Measurements from ENCODE around the gene ADAM19. TPM values are rescaled to one million over a fixed set of nuclear protein-coding genes. Genes with fewer than 3 reads are reported as not detected.

Gene ADAM19
- total and polyA plus RNA-seq, 4 donors: 1.5 to 42.8 (median 20.3) TPM

- H3K9me3 ChIP-seq (ENCODE audit: control insufficient read depth, low read length): no peaks in the 10 kb centered on the region
- intact Hi-C loops (cut with DNase I): loop anchor here in 1 of 2 donors (5.0 kb wide), 1 partner anchor 148 kb away; no protein-coding TSS in a partner anchor
- WGBS, 2 donors: 91 to 94% methylated on average over 3 of the region's 3 CpGs
- no peak overlapping the region for H3K4me3 ChIP-seq (ENCODE audit: low read length in 2 of 2)
- no peak overlapping the region for H3K27ac ChIP-seq (ENCODE audit: low read depth in 1 of 2, low read length in 2 of 2)
- peaks cover 0 to 3% of the 10 kb centered on the region in 2 donors for H3K36me3 ChIP-seq (ENCODE audit: control insufficient read depth in 1 of 2, insufficient read depth in 2 of 2, low read length in 1 of 2)
- no peak for DNase-seq
- H3K27me3 ChIP-seq (ENCODE audit: control insufficient read depth in 1 of 2, insufficient read depth in 2 of 2, low read length in 1 of 2): no peaks in the 10 kb centered on the region
- no peak for ATAC-seq (ENCODE audit: low FRiP score)
- no peaks in the 10 kb centered on the region for H3K4me1 ChIP-seq (ENCODE audit: control insufficient read depth in 1 of 2, insufficient read depth in 2 of 2, low read length in 2 of 2)
Measured at GRCh38 chr5:157475432-157475831, 100.1 kb downstream of the ADAM19 start.

- Histone ChIP-seq H3K27me3 (ENCODE audit: control insufficient read depth in 1 of 2, insufficient read depth in 2 of 2, low read length in 1 of 2) (no peaks in the 10 kb centered on the region), H3K27ac (ENCODE audit: low read depth in 1 of 2, low read length in 2 of 2) (peak overlapping the region in 1 of 2 donors; percentile 18), H3K36me3 (ENCODE audit: control insufficient read depth in 1 of 2, insufficient read depth in 2 of 2, low read length in 1 of 2) (no peaks in the 10 kb centered on the region), H3K4me1 (ENCODE audit: control insufficient read depth in 1 of 2, insufficient read depth in 2 of 2, low read length in 2 of 2) (no peaks in the 10 kb centered on the region), H3K9me3 (ENCODE audit: control insufficient read depth, low read length) (no peaks in the 10 kb centered on the region), H3K4me3 (ENCODE audit: low read length in 2 of 2) (no peak overlapping the region)
- ATAC-seq (ENCODE audit: low FRiP score): no peak
- intact Hi-C loops (cut with DNase I): loop anchor here in 1 of 2 donors (5.0 kb wide), 1 partner anchor 41 kb away; no protein-coding TSS in a partner anchor
- no peak for DNase-seq
- 14 to 20% methylated on average over 7 of the region's 7 CpGs for WGBS, 2 donors
Measured at GRCh38 chr5:157473383-157474320, 101.9 kb downstream of the ADAM19 start.

- Histone ChIP-seq H3K27me3 (ENCODE audit: control insufficient read depth in 1 of 2, insufficient read depth in 2 of 2, low read length in 1 of 2) (no peaks in the 10 kb centered on the region), H3K27ac (ENCODE audit: low read depth in 1 of 2, low read length in 2 of 2) (no peak overlapping the region), H3K4me1 (ENCODE audit: control insufficient read depth in 1 of 2, insufficient read depth in 2 of 2, low read length in 2 of 2) (no peaks in the 10 kb centered on the region), H3K9me3 (ENCODE audit: control insufficient read depth, low read length) (no peaks in the 10 kb centered on the region), H3K36me3 (ENCODE audit: control insufficient read depth in 1 of 2, insufficient read depth in 2 of 2, low read length in 1 of 2) (no peaks in the 10 kb centered on the region), H3K4me3 (ENCODE audit: low read length in 2 of 2) (no peak overlapping the region)
- DNase-seq (no peak), ATAC-seq (ENCODE audit: low FRiP score) (no peak)
- intact Hi-C loops (cut with DNase I): loop anchor here in 1 of 2 donors (5.0 kb wide), 1 partner anchor 39 kb away; no protein-coding TSS in a partner anchor
- WGBS, 2 donors: 100% methylated on average over 1 of the region's 1 CpG
Measured at GRCh38 chr5:157471709-157472108, 103.9 kb downstream of the ADAM19 start.

GRCh38 chr5:157470631-157471030 is 104.9 kb downstream of the ADAM19 start:
- Histone ChIP-seq H3K27me3 (ENCODE audit: control insufficient read depth in 1 of 2, insufficient read depth in 2 of 2, low read length in 1 of 2) (no peaks in the 10 kb centered on the region), H3K27ac (ENCODE audit: low read depth in 1 of 2, low read length in 2 of 2) (no peak overlapping the region), H3K4me1 (ENCODE audit: control insufficient read depth in 1 of 2, insufficient read depth in 2 of 2, low read length in 2 of 2) (no peaks in the 10 kb centered on the region), H3K4me3 (ENCODE audit: low read length in 2 of 2) (no peak overlapping the region), H3K9me3 (ENCODE audit: control insufficient read depth, low read length) (no peaks in the 10 kb centered on the region), H3K36me3 (ENCODE audit: control insufficient read depth in 1 of 2, insufficient read depth in 2 of 2, low read length in 1 of 2) (no peaks in the 10 kb centered on the region)
- WGBS, 2 donors: 17 to 19% methylated on average over 1 of the region's 1 CpG
- no peak for ATAC-seq (ENCODE audit: low FRiP score)
- intact Hi-C loops (cut with DNase I): loop anchor here in 1 of 2 donors (5.0 kb wide), 1 partner anchor 38 kb away; no protein-coding TSS in a partner anchor
- no peak for DNase-seq

- intact Hi-C loops (cut with DNase I): loop anchor here in 1 of 2 donors (5.0 kb wide), 1 partner anchor 37 kb away; no protein-coding TSS in a partner anchor
- H3K9me3 ChIP-seq (ENCODE audit: control insufficient read depth, low read length): no peaks in the 10 kb centered on the region
- H3K27me3 ChIP-seq (ENCODE audit: control insufficient read depth in 1 of 2, insufficient read depth in 2 of 2, low read length in 1 of 2): no peaks in the 10 kb centered on the region
- 65 to 67% methylated on average over 7 of the region's 7 CpGs for WGBS, 2 donors
- no peak for DNase-seq
- H3K27ac ChIP-seq (ENCODE audit: low read depth in 1 of 2, low read length in 2 of 2): no peak overlapping the region
- H3K4me1 ChIP-seq (ENCODE audit: control insufficient read depth in 1 of 2, insufficient read depth in 2 of 2, low read length in 2 of 2): no peaks in the 10 kb centered on the region
- no peak for ATAC-seq (ENCODE audit: low FRiP score)
- no peaks in the 10 kb centered on the region for H3K36me3 ChIP-seq (ENCODE audit: control insufficient read depth in 1 of 2, insufficient read depth in 2 of 2, low read length in 1 of 2)
- no peak overlapping the region for H3K4me3 ChIP-seq (ENCODE audit: low read length in 2 of 2)
Measured at GRCh38 chr5:157469687-157470086, 105.9 kb downstream of the ADAM19 start.

GRCh38 chr5:157469073-157469472 is 106.5 kb downstream of the ADAM19 start:
- intact Hi-C loops (cut with DNase I): no loop called here
- Histone ChIP-seq H3K9me3 (ENCODE audit: control insufficient read depth, low read length) (no peaks in the 10 kb centered on the region), H3K27me3 (ENCODE audit: control insufficient read depth in 1 of 2, insufficient read depth in 2 of 2, low read length in 1 of 2) (no peaks in the 10 kb centered on the region), H3K36me3 (ENCODE audit: control insufficient read depth in 1 of 2, insufficient read depth in 2 of 2, low read length in 1 of 2) (no peaks in the 10 kb centered on the region), H3K4me1 (ENCODE audit: control insufficient read depth in 1 of 2, insufficient read depth in 2 of 2, low read length in 2 of 2) (no peaks in the 10 kb centered on the region), H3K27ac (ENCODE audit: low read depth in 1 of 2, low read length in 2 of 2) (no peak overlapping the region), H3K4me3 (ENCODE audit: low read length in 2 of 2) (no peak overlapping the region)
- ATAC-seq (ENCODE audit: low FRiP score) (no peak), DNase-seq (no peak)
- WGBS, 2 donors: 97 to 98% methylated on average over 7 of the region's 7 CpGs

- H3K9me3 ChIP-seq (ENCODE audit: control insufficient read depth, low read length): no peaks in the 10 kb centered on the region
- ATAC-seq (ENCODE audit: low FRiP score) (no peak), DNase-seq (no peak)
- intact Hi-C loops (cut with DNase I): no loop called here
- no peak overlapping the region for H3K27ac ChIP-seq (ENCODE audit: low read depth in 1 of 2, low read length in 2 of 2)
- H3K27me3 ChIP-seq (ENCODE audit: control insufficient read depth in 1 of 2, insufficient read depth in 2 of 2, low read length in 1 of 2): no peaks in the 10 kb centered on the region
- WGBS, 2 donors: 93 to 95% methylated on average over 13 of the region's 13 CpGs
- no peaks in the 10 kb centered on the region for H3K4me1 ChIP-seq (ENCODE audit: control insufficient read depth in 1 of 2, insufficient read depth in 2 of 2, low read length in 2 of 2)
- H3K4me3 ChIP-seq (ENCODE audit: low read length in 2 of 2): no peak overlapping the region
- no peaks in the 10 kb centered on the region for H3K36me3 ChIP-seq (ENCODE audit: control insufficient read depth in 1 of 2, insufficient read depth in 2 of 2, low read length in 1 of 2)
Measured at GRCh38 chr5:157468293-157468965, 107.1 kb downstream of the ADAM19 start.

- H3K4me3 ChIP-seq (ENCODE audit: low read length in 2 of 2): no peak overlapping the region
- intact Hi-C loops (cut with DNase I): loop anchor here in 1 of 2 donors (5.0 kb wide), 1 partner anchor 77 kb away; no protein-coding TSS in a partner anchor
- ATAC-seq (ENCODE audit: low FRiP score) (peak; percentile 66), DNase-seq (peak; percentile 59 to 79)
- no peaks in the 10 kb centered on the region for H3K27me3 ChIP-seq (ENCODE audit: control insufficient read depth in 1 of 2, insufficient read depth in 2 of 2, low read length in 1 of 2)
- H3K27ac ChIP-seq (ENCODE audit: low read depth in 1 of 2, low read length in 2 of 2): no peak overlapping the region
- WGBS, 2 donors: 9 to 17% methylated on average over 4 of the region's 4 CpGs
- H3K36me3 ChIP-seq (ENCODE audit: control insufficient read depth in 1 of 2, insufficient read depth in 2 of 2, low read length in 1 of 2): no peaks in the 10 kb centered on the region
- H3K9me3 ChIP-seq (ENCODE audit: control insufficient read depth, low read length): no peaks in the 10 kb centered on the region
- H3K4me1 ChIP-seq (ENCODE audit: control insufficient read depth in 1 of 2, insufficient read depth in 2 of 2, low read length in 2 of 2): no peaks in the 10 kb centered on the region
Measured at GRCh38 chr5:157464519-157465171, 110.9 kb downstream of the ADAM19 start.
